Renal pelvis (tissue), 4 donors: ENCODE measurements around the gene SMIM44. TPM values are rescaled to one million over a fixed set of nuclear protein-coding genes. Genes with fewer than 3 reads are reported as not detected.

Source experiments
- DNase-seq: peaks from one replicate; pipeline ENCODE4 v3.0.0-alpha.2; 2013
- polyA plus RNA-seq, 3 donors: library from polyadenylated mRNA; unstranded; fragments of 120-200 nt; gene quantifications; one replicate each; pipeline ENCODE4 v1.2.1, GENCODE V29; 2013; ENCODE audit not compliant: insufficient read length in 3 of 3

SMIM44 gene
- polyA plus RNA-seq, 3 donors = 0.47 to 0.84 (median 0.53) TPM

DNA sequence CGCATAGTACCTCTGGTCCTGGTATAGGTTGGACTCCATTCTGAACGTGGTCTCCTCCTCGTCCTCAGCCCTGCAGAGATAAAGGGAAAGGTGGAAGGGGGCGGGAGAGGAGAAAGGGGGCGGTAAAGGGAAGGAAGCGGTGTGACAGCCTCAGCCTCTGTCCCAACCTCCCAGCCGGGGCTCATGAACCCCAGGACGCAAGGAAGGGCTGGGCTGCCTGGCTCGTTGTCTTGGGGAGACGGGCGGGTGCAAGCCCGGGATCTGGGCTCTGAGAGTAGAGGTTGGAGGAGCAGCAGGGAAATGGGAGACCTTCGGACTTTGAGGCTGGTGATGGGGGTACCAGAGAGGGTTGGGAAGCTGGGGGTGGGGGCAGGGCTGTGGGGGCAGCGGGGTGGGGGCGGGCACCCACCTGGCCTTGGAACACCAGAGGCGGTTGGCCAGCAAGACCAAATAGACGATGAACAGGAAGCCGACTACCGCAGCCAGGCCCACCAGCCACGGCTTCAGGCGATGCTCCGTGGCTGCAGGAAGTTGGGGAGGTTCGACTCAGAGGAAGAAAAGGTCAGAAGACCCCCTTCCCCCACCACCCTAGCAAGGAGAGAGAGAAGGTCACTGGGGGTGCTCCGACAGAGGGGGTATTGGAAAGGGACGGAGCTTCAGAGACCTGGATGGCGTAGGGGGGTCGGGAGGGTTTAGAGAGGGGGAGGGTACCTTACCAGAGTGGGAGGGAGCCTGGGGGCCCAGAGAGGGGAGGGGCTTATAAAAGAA, 4.6 kb downstream of the SMIM44 start:
- no peak for DNase-seq

DNA sequence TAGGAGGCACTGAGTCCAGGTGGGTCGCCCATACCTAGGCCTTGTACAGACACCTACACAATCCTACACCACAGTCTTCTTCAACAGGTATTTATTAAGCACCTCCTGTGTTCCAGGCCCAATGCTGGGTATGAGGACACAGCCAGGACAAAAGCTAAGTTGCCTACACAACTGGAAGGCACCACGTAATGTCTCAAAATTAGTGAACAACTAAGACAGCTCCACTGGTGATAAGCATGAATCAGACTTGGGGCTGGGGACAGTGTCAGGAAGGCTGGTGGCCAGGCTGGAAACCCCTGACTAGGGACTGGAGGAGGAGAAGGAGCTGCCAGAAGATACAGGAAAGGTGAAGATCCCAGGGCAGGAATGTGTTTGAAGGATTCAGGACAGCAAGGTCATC, 5.3 kb downstream of the SMIM44 start:
- DNase-seq = no peak

DNA sequence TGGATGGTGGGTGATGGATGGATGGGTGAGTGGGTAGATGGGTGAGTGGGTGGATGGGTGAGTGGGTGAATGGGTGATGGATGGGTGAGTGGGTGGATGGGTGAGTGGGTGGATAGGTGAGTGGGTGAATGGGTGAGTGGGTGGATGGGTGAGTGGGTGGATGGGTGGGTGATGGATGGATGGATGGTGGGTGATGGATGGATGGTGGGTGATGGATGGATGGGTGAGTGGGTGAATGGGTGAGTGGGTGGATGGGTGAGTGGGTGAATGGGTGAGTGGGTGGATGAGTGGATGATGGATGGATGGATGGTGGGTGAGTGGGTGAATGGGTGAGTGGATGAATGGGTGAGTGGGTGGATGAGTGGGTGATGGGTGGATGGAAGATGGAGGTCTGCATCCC, 5.7 kb downstream of the SMIM44 start:
- DNase-seq = no peak

DNA sequence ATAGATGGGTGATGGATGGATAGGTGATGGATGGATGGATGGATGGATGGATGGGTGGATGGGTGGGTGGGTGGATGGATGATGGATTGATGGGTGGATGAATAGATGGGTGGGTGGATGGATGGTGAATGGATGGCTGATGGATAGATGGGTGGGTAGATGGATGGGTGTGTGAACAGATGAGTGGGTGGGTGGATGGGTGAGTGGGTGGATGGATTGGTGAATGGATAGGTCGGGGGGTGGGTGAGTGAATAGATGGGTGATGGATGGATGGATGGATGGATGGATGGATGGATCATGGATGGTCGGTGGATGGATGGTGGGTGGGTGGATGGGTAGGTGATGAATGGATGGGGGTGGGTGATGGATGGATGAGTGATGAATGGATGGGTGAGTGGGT, 6.4 kb downstream of the SMIM44 start:
- DNase-seq = no peak

DNA sequence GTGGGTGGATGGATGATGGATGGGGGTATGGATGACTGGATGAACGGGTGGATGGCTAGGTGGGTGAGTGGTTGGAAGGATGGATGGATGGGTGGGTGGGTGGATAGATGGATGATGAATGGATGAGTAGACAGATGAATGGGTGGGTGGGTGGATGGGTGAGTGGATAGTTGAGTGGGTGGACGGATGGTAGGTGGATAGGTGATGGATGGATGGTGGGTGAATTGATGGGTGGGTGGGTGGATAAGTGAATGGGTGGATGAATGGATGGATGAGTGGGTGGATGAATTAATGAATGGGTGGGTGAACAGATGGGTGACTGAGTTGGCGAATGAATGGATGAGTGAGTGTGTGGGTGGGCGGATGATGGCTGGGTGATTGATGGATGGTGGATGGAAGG, 7.8 kb downstream of the SMIM44 start:
- no peak for DNase-seq

DNA sequence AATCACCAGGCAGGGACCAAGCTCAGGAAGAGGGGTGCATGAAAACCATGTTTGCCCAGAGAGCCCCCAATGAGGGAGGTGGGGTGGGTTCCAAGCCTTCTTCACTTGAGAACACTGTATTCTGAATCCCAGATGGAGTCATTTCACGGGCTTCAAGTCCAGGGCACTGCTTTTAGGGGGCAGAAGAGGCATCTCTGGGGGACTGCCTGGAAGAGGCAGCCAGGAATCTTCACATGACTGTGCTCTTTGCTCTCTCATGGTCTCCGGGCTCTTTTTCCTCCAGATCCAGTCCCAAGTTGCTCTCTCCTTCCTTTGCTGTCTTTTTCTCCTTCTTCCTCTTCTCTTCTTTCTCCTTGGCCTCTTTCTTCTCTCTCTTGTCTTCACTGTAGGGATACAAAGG, 8.6 kb downstream of the SMIM44 start:
- DNase-seq = no peak

DNA sequence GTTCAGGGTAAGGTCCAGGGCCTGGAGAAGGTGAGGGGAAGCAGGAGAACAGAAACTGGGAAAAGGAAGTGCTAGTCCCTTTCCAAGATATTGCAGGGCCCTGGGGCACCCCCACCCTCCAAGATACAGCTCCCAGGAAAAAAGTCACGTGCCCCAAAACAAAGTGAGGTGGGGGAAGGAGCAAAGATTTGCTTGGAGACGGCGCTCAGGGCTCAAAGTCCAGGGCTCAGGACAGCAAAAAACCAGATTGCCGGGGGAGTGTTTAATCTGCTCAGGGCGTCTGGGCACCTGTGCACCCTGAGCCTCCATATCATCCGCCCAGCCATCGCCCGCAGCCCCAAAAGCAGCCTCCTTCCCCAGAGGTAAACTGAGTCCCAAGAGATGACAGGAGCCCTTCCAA, 9.2 kb downstream of the SMIM44 start:
- no peak for DNase-seq

DNA sequence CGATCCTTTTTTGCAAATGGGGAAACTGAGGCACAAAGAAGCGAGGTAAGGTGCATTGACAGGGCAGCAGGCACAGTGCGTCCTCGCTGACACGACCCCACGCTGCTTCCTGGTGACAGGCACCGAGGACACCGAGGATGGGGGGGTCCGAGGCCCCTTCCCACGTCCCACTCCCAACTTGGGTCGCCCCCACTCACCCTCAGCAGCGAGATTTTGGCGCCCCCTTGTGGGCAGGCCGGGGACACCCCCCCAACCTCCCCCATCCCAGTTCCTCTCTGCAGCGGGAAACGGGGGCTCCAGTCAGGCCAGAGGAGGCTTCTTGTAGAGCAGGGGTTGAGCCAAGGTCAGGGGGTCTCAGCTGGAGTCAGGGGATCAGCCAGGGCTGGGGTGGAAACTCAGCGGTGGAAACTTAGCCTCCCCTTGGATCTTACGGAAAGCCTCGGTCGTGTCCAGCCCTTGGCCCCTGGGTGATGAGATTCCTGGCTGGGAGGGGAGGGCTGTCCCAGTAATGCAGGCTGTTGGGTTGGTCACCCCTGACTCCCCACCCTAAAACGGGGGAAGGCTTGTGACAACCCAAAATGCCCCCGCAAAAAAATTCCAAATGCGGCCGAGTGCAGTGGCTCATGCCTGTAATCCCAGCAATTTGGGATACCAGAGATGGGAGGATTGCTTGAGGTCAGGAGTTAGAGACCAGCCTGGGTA, 11.1 kb downstream of the SMIM44 start:
- no peak for DNase-seq

DNA sequence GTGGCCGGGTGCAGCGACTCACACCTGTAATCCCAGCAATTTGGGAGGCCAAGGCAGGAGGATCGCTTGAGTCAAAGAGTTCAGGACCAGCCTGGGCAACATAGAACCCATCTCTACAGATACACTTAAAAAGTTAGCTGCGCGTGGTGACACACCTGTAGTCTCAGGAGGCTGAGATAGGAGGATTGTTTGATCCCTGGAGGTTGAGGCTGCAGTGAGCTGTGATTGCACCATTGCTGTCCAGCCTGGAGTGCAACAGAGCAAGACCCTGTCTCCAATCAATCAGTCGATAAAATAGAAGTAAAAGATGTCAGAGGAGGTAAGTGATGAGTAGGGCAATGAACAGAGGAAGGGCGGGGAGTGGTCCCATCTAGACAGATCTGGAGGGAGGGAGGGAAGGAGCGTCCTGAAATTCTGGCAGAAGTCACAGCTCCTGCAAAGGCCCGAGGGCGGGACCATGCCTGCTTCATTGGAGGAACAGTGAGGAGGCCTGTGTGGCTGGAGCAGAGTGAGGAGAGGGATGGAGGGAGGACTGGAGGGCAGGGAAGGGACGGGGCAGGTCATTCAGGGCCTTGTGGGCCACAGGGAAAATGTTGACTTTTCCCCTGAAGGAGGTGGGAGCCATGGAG, 12.6 kb downstream of the SMIM44 start:
- no peak for DNase-seq

DNA sequence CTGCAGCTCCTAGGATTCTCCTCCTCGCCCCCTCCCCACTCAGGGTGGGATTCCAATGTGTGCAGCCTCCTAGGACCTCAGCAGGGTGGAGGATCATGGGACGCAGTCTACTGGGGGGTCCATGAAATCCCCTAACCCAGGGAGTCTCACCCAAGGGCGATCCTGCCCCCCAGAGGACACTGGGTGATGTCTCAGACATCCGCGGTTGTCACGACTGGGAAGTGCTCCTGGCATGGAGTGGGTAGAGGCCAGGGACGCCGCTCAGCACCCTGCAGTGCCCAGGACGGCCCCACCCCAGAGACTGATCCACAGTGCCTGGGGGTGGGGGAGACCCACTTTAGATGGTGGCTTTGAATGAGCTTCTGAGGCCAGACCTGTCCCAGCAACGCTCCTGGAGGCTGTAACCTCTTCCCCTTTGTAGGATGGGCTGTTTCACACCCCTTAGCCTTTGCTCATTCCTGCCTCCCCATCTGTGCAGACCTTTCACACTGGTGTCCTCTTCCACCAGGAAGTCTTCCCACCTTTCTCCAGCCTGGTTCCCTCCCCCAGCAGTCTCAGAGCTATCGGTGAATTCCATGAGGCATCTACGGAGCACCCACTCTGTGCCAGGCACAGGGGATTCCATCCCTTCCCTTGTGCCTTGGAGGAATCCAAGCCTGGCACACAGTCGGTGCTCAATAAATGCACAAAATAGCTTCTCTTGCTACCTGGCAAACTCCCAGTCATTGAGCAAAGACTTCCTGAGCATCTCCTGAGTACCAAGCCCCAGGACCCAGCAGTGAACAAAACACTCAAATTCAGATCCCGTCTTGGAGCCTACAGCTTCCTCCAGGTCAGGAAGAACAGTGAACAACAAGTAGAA, 13.4 kb downstream of the SMIM44 start:
- DNase-seq = no peak

DNA sequence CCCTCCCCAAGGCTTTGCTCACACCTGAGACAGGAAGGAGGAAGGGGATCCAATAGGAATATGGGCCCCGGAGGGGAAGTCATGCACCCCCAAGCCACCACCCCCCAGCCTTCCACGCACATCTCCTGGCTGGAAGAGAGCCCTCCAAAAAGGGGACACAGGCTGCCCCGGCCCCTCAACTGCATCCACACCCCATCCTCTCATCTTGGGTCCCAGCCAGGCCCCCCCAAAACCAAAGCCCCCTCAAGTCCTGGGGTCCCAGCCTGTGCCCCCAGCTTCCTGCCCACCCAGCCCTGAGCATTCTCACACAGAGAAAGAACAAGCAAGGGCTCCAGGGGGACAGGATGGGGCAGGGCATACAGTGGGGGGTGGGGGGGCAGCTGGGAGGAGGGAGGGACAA, 15.0 kb downstream of the SMIM44 start:
- no peak for DNase-seq

DNA sequence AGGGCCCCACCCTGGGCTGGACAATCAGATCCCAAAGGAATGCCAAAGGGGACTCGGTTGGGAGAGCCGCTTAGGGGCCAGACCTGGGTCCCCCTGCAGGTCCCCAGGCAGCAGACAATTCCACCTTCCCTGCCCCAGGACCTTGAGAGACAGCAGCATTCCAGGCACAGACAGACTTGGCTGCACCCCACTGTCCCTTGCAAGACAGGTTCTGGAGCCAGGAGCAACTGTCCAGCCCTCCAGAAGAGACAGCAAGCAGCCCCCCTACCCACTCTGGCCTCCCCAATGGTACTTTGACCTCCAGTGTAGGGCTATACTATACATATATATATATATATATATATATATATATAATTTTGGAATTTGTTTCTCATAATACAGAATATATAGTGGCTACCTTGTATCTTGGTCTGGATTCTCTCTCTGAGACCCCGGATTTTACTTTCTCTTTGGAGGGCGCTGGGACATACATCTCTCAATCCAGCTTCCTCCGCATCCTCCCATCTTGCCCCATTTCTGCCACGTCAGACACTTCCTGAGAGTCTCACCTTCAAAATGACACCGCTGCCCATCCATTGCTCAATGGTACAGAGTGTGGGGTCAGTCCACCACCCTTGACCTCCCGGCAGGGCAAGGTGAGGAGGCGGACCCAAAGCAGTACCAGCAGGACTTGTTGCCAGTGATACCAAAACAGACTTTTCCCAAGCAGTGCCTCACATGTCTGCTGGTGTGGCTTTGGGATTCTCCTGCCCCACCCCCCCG, 15.6 kb downstream of the SMIM44 start:
- DNase-seq = no peak

DNA sequence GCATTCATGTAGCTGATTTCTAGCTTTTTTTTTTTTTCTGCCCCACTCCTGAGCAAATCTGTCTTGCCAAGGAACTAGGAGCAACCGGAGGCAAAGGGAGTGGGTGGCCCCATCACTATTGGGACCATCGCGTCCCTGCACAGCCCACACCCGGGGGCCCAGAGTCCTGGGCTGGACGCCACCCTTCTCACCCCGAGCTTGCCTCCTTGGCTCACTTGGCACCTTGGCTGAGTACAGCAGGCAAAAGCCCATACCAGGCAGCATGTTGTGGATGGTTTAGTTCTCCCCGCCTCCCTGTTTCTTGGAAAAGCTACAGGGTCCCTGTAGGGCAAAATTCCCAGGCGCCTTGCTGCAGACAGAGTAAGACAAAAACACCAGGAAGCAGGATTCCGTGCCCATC, 16.6 kb downstream of the SMIM44 start:
- DNase-seq = no peak

DNA sequence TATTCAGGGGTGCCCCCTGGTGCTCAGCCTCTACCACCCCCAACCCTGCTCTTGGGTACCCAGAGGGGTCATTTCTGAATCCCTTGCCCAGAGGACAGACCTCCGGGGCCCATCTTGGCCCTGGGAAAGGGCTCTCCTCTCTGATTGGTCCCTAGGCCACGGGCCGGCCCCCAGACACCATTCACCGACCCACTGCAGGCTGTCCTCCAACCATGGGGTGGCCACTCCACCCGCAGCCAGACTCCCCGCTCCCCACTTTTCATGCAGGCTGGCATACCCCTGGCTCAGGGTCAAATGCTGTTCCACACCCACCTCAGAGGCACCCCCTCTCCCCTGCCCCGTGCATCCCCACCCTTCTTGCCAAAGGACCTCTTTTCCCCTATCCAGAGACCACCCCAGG, 17.7 kb downstream of the SMIM44 start:
- no peak for DNase-seq

DNA sequence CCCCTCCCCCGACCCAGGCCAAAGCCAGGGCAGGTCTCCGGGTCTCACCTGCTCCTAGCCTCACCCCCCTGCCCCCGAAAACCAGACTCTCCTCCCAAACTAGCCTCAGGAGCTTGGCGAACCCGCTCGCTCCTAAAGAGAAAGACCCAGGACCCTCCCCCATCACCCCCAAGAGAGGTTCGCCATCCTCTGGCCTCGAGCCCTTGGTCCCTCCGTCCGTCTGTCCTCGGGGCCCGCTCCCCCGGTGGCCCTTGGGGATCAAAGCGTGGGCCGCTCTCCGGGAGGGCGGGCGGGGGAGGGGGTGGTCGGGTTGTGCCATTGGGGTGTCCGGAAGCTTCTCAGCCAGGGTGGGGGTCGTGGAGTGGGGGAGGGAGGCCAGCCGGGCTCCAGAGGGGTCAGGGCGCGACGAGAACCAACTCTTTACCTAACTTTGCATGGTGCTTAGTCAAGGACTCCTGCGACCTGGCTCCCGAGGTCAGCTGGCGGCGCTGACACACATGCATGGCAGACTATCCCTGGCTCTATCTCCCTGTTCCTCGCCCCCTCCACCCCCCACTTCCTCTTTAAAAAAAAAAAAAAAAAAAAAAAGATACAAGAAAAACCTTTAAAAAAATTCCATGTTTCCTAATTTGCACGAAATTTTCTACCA, 18.5 kb downstream of the SMIM44 start:
- no peak for DNase-seq

DNA sequence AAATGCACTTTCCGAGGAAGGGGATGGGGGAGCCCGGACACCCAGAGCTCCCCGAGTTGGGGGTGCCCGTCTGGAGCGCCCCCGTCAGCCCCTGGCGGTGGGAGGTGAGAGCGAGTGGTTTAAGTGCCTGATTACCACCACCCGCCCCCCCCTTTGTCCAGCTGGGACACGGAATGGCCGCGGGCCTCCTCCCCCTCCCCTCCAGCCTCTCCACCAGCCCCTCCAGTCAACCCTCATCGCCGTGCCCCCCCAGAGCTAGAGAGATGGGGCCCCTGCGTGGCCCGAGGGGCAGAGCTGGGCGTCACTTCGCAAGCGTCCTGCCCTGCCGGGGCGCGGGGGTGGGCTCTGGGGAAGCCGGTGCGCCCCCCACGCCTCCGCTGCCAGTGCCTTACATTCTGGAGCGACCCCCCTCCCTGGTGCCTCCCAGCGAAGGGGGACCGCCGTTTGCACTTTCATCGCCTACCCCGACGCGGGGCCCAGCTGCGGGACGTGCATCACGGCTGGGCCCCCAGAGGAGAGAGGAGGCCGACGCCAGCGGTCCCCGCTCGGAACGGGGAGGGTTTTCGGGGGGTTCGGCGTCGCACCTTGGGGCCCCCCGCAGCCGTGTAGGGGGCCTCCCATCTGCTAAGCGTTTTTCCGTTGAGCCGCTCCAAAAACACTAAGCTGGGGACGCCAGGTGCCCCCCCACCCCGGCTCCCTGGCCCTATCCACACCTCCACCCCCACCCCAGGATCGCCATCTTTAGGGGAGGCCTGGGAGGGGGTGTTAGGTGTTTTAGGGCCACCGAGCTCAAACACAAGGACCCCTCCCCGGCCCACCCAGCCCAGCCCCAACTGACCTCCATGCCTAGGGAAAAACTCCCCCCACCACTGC, 19.3 kb downstream of the SMIM44 start:
- DNase-seq = no peak

DNA sequence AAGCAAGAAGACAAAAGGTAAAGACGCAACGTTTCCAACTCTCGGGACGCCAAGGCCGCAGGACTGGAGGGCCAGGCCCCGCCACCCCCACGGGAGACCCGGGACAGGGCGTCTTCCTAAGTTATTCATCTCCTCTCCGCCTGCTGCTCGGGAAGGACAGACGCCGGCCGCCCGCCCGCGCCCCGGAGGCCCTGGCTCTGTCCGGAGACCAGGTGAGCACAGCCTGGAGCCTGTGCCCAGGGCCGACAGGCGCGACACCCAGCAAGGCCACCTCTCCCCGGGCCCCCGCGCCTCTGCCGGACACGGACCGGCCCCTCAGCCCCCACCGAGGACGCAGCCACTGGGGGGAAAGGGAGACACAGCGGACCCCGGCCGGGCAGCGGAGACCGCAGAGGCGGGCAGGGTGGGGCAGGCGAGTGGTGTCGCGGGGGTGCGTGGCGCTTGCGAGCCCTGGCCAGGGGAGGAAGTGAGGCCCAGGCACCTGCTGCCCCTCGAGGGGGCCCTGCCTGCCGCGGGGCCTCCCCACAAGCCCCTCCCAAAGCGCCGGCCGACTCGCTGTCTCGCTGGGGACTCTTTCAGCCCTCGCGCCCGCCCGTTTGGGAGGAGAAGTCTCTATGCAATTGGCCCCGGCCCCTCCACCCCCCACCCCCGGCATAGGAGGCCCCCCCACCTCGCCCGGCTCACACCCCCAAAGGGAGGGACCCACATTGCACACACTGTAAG, 20.1 kb downstream of the SMIM44 start:
- DNase-seq = no peak

DNA sequence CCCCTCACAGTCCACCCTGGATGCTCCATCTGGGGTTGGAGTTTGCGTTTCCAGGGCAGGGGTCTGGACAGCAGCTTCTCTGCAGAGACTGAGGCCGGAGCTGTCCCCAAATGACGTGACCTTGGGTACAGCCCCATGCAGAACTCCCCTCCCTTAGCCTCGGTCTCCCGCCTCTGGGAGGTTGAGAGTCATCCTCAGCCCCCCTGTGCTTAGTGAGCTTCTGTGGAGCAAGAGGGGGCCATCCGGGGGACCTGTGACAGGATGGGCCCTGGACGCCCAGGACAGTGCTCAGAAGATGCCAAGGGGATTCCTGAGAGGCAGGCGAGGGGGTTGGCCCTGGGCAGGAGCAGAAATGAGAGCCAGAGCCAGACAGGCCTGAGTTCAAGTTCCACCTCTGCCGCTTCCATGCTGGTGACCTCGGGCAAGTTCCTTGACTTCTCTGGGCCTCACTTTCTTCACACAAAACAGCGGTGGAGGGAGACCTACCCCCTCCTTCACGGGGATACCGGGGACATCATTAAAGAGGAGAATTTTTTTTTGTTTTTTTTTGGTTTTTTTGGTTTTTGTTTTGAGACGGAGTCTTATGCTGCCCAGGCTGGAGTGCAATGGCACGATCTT, 23.2 kb downstream of the SMIM44 start:
- DNase-seq = no peak
